ENCODE data around the gene RASGRP4.
A peak's percentile ranks its signal among the peaks of the same experiment; 100 is the strongest.

The RASGRP4 gene

GRCh38 chr19:38388349-38389100, 37.5 kb downstream of the RASGRP4 start, which contains the start of gene SPRED3:
SPRED3 (plus strand) TSS chr19:38388697; CDS start chr19:38390303, 1,606 bp downstream.
- DNase-seq: peak; percentile 43

GRCh38 chr19:38387550-38388348, 38.3 kb downstream of the RASGRP4 start, which contains the start of gene GGN:
GGN (minus strand) TSS chr19:38388034; CDS start chr19:38387261, 773 bp downstream.
- DNase-seq: peak; percentile 80

GRCh38 chr19:38386971-38387549, 39.0 kb downstream of the RASGRP4 start:
- DNase-seq: no peak

GRCh38 chr19:38386300-38386970, 39.6 kb downstream of the RASGRP4 start:
- no peak for DNase-seq

GRCh38 chr19:38385804-38386257, 40.2 kb downstream of the RASGRP4 start:
- DNase-seq: no peak

GRCh38 chr19:38385057-38385803, 40.8 kb downstream of the RASGRP4 start:
- DNase-seq: no peak

GRCh38 chr19:38384209-38385027, 41.6 kb downstream of the RASGRP4 start:
- no peak for DNase-seq

- DNase-seq: no peak
Observed at GRCh38 chr19:38383743-38384142, 42.3 kb downstream of the RASGRP4 start.

- DNase-seq: no peak
Observed at GRCh38 chr19:38383184-38383583, 42.8 kb downstream of the RASGRP4 start.

- DNase-seq: no peak
Observed at GRCh38 chr19:38381138-38381537, 44.9 kb downstream of the RASGRP4 start.

GRCh38 chr19:38378866-38379265, 47.2 kb downstream of the RASGRP4 start:
- DNase-seq: no peak

- DNase-seq: no peak
Observed at GRCh38 chr19:38377052-38377451, 49.0 kb downstream of the RASGRP4 start.

GRCh38 chr19:38376576-38376975, 49.4 kb downstream of the RASGRP4 start:
- no peak for DNase-seq

- no peak for DNase-seq
Observed at GRCh38 chr19:38375748-38376147, 50.3 kb downstream of the RASGRP4 start.

- no peak for DNase-seq
Observed at GRCh38 chr19:38375098-38375493, 50.9 kb downstream of the RASGRP4 start.

GRCh38 chr19:38374332-38375097, 51.5 kb downstream of the RASGRP4 start, which contains the start of gene PSMD8:
PSMD8 (plus strand) TSS chr19:38374571; CDS start chr19:38374602, 31 bp downstream.
- peak; percentile 98 for DNase-seq

GRCh38 chr19:38373907-38374331, 52.1 kb downstream of the RASGRP4 start:
- DNase-seq: no peak

- DNase-seq: no peak
Observed at GRCh38 chr19:38371081-38371480, 54.9 kb downstream of the RASGRP4 start.

- no peak for DNase-seq
Observed at GRCh38 chr19:38370299-38370698, 55.7 kb downstream of the RASGRP4 start.

- DNase-seq: no peak
Observed at GRCh38 chr19:38369584-38369983, 56.4 kb downstream of the RASGRP4 start.
